ENCODE measurements around the gene CCDC89. TPM values are rescaled to one million over a fixed set of nuclear protein-coding genes. Genes with fewer than 3 reads are reported as not detected.

Gene CCDC89
- total RNA-seq, 1 donor from 2014 or later, result not detected

DNA sequence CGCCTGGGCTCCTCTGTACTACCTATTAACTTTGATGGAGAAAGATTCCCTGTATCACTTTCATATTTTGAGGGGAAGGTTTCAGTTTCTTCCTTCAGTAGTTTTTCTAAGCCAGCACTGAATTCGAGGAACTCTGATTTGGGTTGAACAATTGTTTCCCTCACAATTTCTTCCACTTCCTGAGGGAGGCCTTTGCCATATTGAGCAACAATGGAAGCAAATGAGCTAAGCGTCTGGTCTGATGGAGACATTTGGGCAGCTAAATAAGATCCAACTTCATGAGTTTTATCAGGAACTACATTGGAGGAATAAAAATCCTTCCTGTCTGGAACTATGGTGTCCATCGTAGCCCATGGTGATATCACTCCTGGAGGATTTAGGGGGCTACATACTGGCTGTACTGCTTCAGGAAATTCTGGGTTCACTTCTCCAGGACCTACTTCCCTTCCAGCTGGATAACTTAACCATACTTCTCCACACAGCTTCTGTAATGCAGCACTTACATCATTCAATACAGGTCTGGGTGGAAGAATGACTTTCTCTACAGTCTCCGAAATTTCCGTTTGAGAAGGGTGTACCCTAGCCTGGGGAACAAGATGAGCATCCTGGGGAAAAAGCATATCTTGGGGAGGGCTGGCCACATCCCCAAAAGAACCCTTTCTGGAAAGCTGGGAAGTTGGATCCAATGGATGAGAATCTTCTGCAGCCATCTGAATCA, 38.9 kb upstream of the CCDC89 start:
- peaks cover 23% of the 10 kb centered on the region for H3K4me1 Mint-ChIP-seq (ENCODE audit: unreplicated experiment)

DNA sequence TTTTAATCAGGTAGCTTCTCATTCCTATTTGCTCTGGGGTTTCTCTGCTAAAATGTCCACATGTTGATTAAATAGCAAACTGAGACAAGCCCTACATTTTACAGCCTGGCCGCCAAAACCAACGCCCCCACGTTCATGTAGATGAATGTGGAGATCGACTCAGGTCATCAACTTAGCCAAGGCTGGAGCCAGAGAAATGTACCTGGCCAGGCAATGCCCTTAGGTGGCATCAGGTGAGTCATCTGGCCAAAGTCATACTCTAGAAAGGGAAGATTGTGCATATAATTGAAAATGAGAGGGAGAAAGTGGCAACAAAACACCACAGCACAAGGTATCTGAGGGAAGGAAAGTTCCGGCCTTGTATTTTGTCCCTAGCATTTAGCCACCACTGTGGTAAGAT, 37.1 kb upstream of the CCDC89 start:
- Mint-ChIP-seq H3K27ac (ENCODE audit: unreplicated experiment) (no peak overlapping the region), H3K4me3 (ENCODE audit: unreplicated experiment) (no peak overlapping the region), H3K9me3 (ENCODE audit: unreplicated experiment) (no peaks in the 10 kb centered on the region), H3K4me1 (ENCODE audit: unreplicated experiment) (peaks cover 38% of the 10 kb centered on the region), H3K36me3 (ENCODE audit: low read depth, unreplicated experiment) (no peaks in the 10 kb centered on the region), H3K27me3 (ENCODE audit: unreplicated experiment) (no peaks in the 10 kb centered on the region)
- TF ChIP-seq, protein P1, sequence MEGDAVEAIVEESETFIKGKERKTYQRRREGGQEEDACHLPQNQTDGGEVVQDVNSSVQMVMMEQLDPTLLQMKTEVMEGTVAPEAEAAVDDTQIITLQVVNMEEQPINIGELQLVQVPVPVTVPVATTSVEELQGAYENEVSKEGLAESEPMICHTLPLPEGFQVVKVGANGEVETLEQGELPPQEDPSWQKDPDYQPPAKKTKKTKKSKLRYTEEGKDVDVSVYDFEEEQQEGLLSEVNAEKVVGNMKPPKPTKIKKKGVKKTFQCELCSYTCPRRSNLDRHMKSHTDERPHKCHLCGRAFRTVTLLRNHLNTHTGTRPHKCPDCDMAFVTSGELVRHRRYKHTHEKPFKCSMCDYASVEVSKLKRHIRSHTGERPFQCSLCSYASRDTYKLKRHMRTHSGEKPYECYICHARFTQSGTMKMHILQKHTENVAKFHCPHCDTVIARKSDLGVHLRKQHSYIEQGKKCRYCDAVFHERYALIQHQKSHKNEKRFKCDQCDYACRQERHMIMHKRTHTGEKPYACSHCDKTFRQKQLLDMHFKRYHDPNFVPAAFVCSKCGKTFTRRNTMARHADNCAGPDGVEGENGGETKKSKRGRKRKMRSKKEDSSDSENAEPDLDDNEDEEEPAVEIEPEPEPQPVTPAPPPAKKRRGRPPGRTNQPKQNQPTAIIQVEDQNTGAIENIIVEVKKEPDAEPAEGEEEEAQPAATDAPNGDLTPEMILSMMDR (IDR thresholded peaks at IDR 0.05; ENCODE audit: unreplicated experiment), result no peak
- DNase-seq (ENCODE audit: low spot score), result no peak

More for the DNA sequence above, 38.9 kb upstream of the CCDC89 start:
- TF ChIP-seq, protein P1 (IDR thresholded peaks at IDR 0.05; ENCODE audit: unreplicated experiment), result no peak
- Mint-ChIP-seq H3K27ac (ENCODE audit: unreplicated experiment) (no peak overlapping the region), H3K9me3 (ENCODE audit: unreplicated experiment) (no peaks in the 10 kb centered on the region), H3K27me3 (ENCODE audit: unreplicated experiment) (peaks cover 3% of the 10 kb centered on the region), H3K36me3 (ENCODE audit: low read depth, unreplicated experiment) (no peaks in the 10 kb centered on the region), H3K4me3 (ENCODE audit: unreplicated experiment) (no peak overlapping the region)
- no peak for DNase-seq (ENCODE audit: low spot score)

GRCh38 chr11:85721191-85721590, 35.2 kb upstream of the CCDC89 start:
- TF ChIP-seq, protein P1 (IDR thresholded peaks at IDR 0.05; ENCODE audit: unreplicated experiment), result no peak
- DNase-seq (ENCODE audit: low spot score), result no peak
- no peaks in the 10 kb centered on the region for H3K9me3 Mint-ChIP-seq (ENCODE audit: unreplicated experiment)
- H3K27me3 Mint-ChIP-seq (ENCODE audit: unreplicated experiment), result no peaks in the 10 kb centered on the region
- H3K36me3 Mint-ChIP-seq (ENCODE audit: low read depth, unreplicated experiment), result no peaks in the 10 kb centered on the region
- H3K4me3 Mint-ChIP-seq (ENCODE audit: unreplicated experiment), result no peak overlapping the region
- peaks cover 33% of the 10 kb centered on the region for H3K4me1 Mint-ChIP-seq (ENCODE audit: unreplicated experiment)
- H3K27ac Mint-ChIP-seq (ENCODE audit: unreplicated experiment), result no peak overlapping the region

DNA sequence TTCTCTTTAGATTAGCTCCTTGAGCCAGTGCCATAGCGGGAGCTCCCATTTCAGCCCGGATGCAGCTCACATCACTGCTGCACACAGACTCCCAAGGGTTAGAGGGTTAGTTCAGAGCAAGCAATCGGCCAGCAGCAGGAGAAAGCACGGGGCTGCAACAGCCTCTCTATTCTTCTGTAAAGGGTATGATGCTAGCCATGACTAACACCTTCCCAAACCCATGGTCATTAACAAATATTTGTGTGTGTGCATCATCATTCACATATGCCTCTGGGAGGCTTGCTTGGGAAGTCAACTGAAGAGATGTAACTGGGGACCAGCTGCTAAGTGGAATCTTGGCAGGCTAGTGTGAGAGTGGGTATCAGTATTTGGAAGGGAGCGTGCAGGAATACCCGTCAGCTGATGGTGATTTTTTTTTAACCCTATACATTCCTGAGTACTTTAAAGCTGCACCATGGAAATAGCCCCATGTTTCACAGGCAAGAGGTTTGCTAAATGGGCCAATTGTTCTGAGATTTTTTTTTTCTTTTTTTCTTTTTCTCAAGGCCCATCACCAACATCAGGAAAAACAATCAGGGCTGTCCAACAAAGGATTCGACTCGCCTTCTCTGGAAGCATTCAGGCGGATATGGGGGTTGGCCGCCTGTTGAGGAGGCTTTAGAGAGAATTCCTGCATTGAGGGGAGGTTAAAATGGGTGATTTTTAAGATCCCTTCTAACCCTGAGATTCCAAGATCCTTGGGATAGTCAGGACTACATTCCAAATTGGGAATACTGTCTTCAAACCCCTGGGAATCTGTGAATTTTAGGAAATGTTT, 33.2 kb upstream of the CCDC89 start:
- peak overlapping the region; percentile 46 for H3K27ac Mint-ChIP-seq (ENCODE audit: unreplicated experiment)
- H3K27me3 Mint-ChIP-seq (ENCODE audit: unreplicated experiment), result no peaks in the 10 kb centered on the region
- DNase-seq (ENCODE audit: low spot score), result no peak
- TF ChIP-seq, protein P1 (IDR thresholded peaks at IDR 0.05; ENCODE audit: unreplicated experiment), result no peak
- no peaks in the 10 kb centered on the region for H3K36me3 Mint-ChIP-seq (ENCODE audit: low read depth, unreplicated experiment)
- H3K4me1 Mint-ChIP-seq (ENCODE audit: unreplicated experiment), result peaks cover 20% of the 10 kb centered on the region
- H3K9me3 Mint-ChIP-seq (ENCODE audit: unreplicated experiment), result no peaks in the 10 kb centered on the region
- no peak overlapping the region for H3K4me3 Mint-ChIP-seq (ENCODE audit: unreplicated experiment)

All from endothelial cell (in vitro differentiated cells).